Neutrophil (primary cell): ENCODE measurements around the gene GREM2.

Experiments
- H3K27ac ChIP-seq: fragments of 200-600 bp; sonication (generic); 2 replicates; pipeline ENCODE4 v1.5.1; 2016; ENCODE audit warnings: mild to moderate bottlenecking, moderate library complexity
- H3K27me3 ChIP-seq: fragments of 200-600 bp; sonication (generic); 2 replicates; pipeline ENCODE4 v1.6.0; 2016; ENCODE audit warnings: mild to moderate bottlenecking
- H3K36me3 ChIP-seq: fragments of 200-600 bp; sonication (generic); 2 replicates; pipeline ENCODE4 v1.5.1; 2017
- H3K4me1 ChIP-seq, 2 experiments: fragments of 200-600 bp in 1 of 2; sonication (generic) in 1 of 2; 1 replicate in 1 of 2; 2 replicates in 1 of 2; pipeline versions ENCODE4 v1.5.1 to v1.6.1; 2013 to 2016; ENCODE audit warnings: low read depth in 1 of 2, low read length in 1 of 2, mild to moderate bottlenecking in 1 of 2, moderate library complexity in 1 of 2; ENCODE audit not compliant: control insufficient read depth in 1 of 2, insufficient read depth in 1 of 2
- H3K4me3 ChIP-seq, 2 experiments: fragments of 200-600 bp in 1 of 2; sonication (generic) in 1 of 2; 1 replicate in 1 of 2; 2 replicates in 1 of 2; pipeline ENCODE4 v1.5.1; 2013 to 2016; ENCODE audit warnings: low read depth in 1 of 2, low read length in 1 of 2, mild to moderate bottlenecking in 1 of 2, moderate library complexity in 1 of 2
- H3K9me3 ChIP-seq: fragments of 200-600 bp; sonication (generic); 2 replicates; pipeline ENCODE4 v1.5.1; 2016
- TF ChIP-seq, protein P1 (sequence below): fragments of 200-600 bp; sonication (generic); IDR thresholded peaks from 2 replicates; pipeline ENCODE4 v1.5.1; 2016; ENCODE audit warnings: antibody characterized with exemption

Gene GREM2

DNA sequence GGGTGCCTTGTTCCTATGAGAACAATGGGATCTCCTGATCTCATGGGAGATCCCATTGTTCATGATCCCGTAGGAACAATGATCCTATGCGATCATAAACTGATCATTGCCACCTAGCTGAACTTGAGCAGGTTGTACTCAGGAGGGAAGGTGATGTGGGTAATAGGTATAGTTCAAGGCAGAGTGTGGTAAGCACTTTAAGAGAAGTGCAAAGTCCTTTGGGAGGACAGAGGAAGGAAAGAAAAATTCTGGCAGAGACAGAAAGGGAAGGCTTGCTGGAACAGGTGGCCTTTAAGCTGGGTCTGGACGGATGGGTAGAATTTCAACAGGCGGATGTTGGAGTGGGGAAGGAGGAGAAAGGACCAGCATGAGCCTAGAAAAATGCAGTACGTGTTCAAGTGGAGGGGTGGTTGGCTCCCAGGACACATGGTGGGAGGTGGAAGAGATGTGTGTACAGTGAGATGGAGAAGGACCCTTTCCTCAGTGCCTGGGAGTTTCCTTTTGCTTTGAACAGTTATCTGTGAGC, 22.3 kb downstream of the GREM2 start:
- Histone ChIP-seq H3K27ac (no peak overlapping the region), H3K9me3 (no peaks in the 10 kb centered on the region), H3K4me3 (no peak overlapping the region), H3K36me3 (no peaks in the 10 kb centered on the region), H3K27me3 (no peaks in the 10 kb centered on the region), H3K4me1 (no peaks in the 10 kb centered on the region)
- TF ChIP-seq, protein P1, sequence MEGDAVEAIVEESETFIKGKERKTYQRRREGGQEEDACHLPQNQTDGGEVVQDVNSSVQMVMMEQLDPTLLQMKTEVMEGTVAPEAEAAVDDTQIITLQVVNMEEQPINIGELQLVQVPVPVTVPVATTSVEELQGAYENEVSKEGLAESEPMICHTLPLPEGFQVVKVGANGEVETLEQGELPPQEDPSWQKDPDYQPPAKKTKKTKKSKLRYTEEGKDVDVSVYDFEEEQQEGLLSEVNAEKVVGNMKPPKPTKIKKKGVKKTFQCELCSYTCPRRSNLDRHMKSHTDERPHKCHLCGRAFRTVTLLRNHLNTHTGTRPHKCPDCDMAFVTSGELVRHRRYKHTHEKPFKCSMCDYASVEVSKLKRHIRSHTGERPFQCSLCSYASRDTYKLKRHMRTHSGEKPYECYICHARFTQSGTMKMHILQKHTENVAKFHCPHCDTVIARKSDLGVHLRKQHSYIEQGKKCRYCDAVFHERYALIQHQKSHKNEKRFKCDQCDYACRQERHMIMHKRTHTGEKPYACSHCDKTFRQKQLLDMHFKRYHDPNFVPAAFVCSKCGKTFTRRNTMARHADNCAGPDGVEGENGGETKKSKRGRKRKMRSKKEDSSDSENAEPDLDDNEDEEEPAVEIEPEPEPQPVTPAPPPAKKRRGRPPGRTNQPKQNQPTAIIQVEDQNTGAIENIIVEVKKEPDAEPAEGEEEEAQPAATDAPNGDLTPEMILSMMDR: no peak

- no peaks in the 10 kb centered on the region for H3K9me3 ChIP-seq
- TF ChIP-seq, protein P1: no peak
- H3K27ac ChIP-seq: no peak overlapping the region
- H3K27me3 ChIP-seq: no peaks in the 10 kb centered on the region
- H3K4me1 ChIP-seq: no peaks in the 10 kb centered on the region
- H3K36me3 ChIP-seq: no peaks in the 10 kb centered on the region
- H3K4me3 ChIP-seq: no peak overlapping the region
These were observed 25.9 kb downstream of the GREM2 start for GRCh38 chr1:240586006-240586405.

GRCh38 chr1:240582953-240583352, 29.0 kb downstream of the GREM2 start:
- TF ChIP-seq, protein P1: no peak
- H3K4me3 ChIP-seq: no peak overlapping the region
- no peaks in the 10 kb centered on the region for H3K36me3 ChIP-seq
- no peaks in the 10 kb centered on the region for H3K27me3 ChIP-seq
- H3K9me3 ChIP-seq: no peaks in the 10 kb centered on the region
- H3K27ac ChIP-seq: no peak overlapping the region
- H3K4me1 ChIP-seq: no peaks in the 10 kb centered on the region

GRCh38 chr1:240579511-240579910, 32.4 kb downstream of the GREM2 start:
- TF ChIP-seq, protein P1: no peak
- no peak overlapping the region for H3K4me3 ChIP-seq
- no peak overlapping the region for H3K27ac ChIP-seq
- no peaks in the 10 kb centered on the region for H3K4me1 ChIP-seq
- H3K27me3 ChIP-seq: no peaks in the 10 kb centered on the region
- H3K36me3 ChIP-seq: no peaks in the 10 kb centered on the region
- H3K9me3 ChIP-seq: no peaks in the 10 kb centered on the region

DNA sequence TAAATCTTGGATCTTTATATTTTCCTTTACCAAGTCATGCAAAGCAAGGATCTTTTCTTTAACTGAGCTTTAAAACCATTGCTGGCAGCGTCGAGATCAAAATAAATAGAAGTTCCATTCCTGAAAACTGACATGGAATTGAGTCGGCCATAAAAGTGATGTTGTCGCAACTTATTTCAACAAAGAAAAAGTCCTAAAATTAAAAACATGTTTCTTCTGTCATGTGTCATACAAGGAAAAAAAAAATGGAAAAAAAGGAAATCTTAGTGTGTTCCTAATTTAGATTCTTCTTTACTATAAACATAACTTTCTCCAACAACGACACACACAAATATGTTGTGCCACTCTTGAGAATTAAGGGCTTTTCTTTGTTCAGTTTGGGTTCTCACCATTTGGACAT, 34.9 kb downstream of the GREM2 start:
- Histone ChIP-seq H3K4me1 (no peaks in the 10 kb centered on the region), H3K9me3 (no peaks in the 10 kb centered on the region)

More for the DNA sequence above, 34.9 kb downstream of the GREM2 start:
- Histone ChIP-seq H3K4me3 (no peak overlapping the region), H3K27ac (no peak overlapping the region), H3K27me3 (no peaks in the 10 kb centered on the region), H3K36me3 (no peaks in the 10 kb centered on the region)
- TF ChIP-seq, protein P1: no peak
